ENCODE results near the gene IGFBP7.

GRCh38 chr4:57144466-57144865, 34.3 kb upstream of the IGFBP7 start:
- TF ChIP-seq YY1 (IDR thresholded peaks at IDR 0.05; ENCODE audit: insufficient read depth, insufficient read length) (no peak), ZNF274 (IDR thresholded peaks at IDR 0.05; ENCODE audit: low read depth, low read length) (no peak)
